ENCODE data around the gene RNF148.

RNF148 gene

GRCh38 chr7:122653685-122654084, 49.0 kb downstream of the RNF148 start:
- Histone ChIP-seq H3K36me3 (ENCODE audit: low read length) (no peaks in the 10 kb centered on the region), H3K9me2 (replicated peaks; ENCODE audit: insufficient read depth, low read length) (no peaks in the 10 kb centered on the region)

GRCh38 chr7:122652876-122653275, 49.8 kb downstream of the RNF148 start:
- H3K4me3 ChIP-seq (ENCODE audit: insufficient read depth, low read length, poor library complexity, severe bottlenecking): no peak overlapping the region
- no peaks in the 10 kb centered on the region for H3F3A ChIP-seq (ENCODE audit: insufficient read depth)
- no peak for TF ChIP-seq EZH2phosphoT487 (conservative IDR thresholded peaks at IDR 0.05; ENCODE audit: low read length)
- no peak for TF ChIP-seq CTCF (IDR thresholded peaks at IDR 0.05; ENCODE audit: insufficient read depth, low read length, poor library complexity, severe bottlenecking)
- H2AFZ ChIP-seq (ENCODE audit: low read depth, low read length, severe bottlenecking): no peak overlapping the region
- H3K9ac ChIP-seq (ENCODE audit: low read length): no peak overlapping the region
- no peaks in the 10 kb centered on the region for H3K79me2 ChIP-seq (ENCODE audit: insufficient read depth, low read length)
- no peaks in the 10 kb centered on the region for H4K20me1 ChIP-seq (ENCODE audit: low read depth, low read length)
- H3K27me3 ChIP-seq (ENCODE audit: low read length): no peaks in the 10 kb centered on the region
- no peaks in the 10 kb centered on the region for H3K36me3 ChIP-seq (ENCODE audit: low read length)
- no peak overlapping the region for H3K4me2 ChIP-seq (ENCODE audit: low read depth, low read length, poor library complexity, severe bottlenecking)
- no peaks in the 10 kb centered on the region for H3K9me3 ChIP-seq (ENCODE audit: insufficient read depth, low read length)
- no peak overlapping the region for H3K27ac ChIP-seq (ENCODE audit: low read depth, low read length)
- no peaks in the 10 kb centered on the region for H3K9me2 ChIP-seq (replicated peaks; ENCODE audit: insufficient read depth, low read length)

More at GRCh38 chr7:122653685-122654084, 49.0 kb downstream of the RNF148 start:
- no peak for TF ChIP-seq EZH2phosphoT487 (conservative IDR thresholded peaks at IDR 0.05; ENCODE audit: low read length)
- no peak for TF ChIP-seq CTCF (IDR thresholded peaks at IDR 0.05; ENCODE audit: insufficient read depth, low read length, poor library complexity, severe bottlenecking)
- Histone ChIP-seq H3K79me2 (ENCODE audit: insufficient read depth, low read length) (no peaks in the 10 kb centered on the region), H3K4me2 (ENCODE audit: low read depth, low read length, poor library complexity, severe bottlenecking) (no peak overlapping the region), H3K27ac (ENCODE audit: low read depth, low read length) (no peak overlapping the region), H3K9me3 (ENCODE audit: insufficient read depth, low read length) (no peaks in the 10 kb centered on the region), H3K4me3 (ENCODE audit: insufficient read depth, low read length, poor library complexity, severe bottlenecking) (no peak overlapping the region), H2AFZ (ENCODE audit: low read depth, low read length, severe bottlenecking) (no peak overlapping the region), H4K20me1 (ENCODE audit: low read depth, low read length) (no peaks in the 10 kb centered on the region), H3F3A (ENCODE audit: insufficient read depth) (no peaks in the 10 kb centered on the region), H3K27me3 (ENCODE audit: low read length) (no peaks in the 10 kb centered on the region), H3K9ac (ENCODE audit: low read length) (no peak overlapping the region)

Measured in SU-DHL-6 (cell line).